ENCODE measurements around the gene NPAS3. TPM values are rescaled to one million over a fixed set of nuclear protein-coding genes. Genes with fewer than 3 reads are reported as not detected.

Gene NPAS3
- total and polyA plus RNA-seq, 2 of the 13 experiments (the other 11 are each of a cell fraction or from before 2014, with no cell fraction given), result not detected

DNA sequence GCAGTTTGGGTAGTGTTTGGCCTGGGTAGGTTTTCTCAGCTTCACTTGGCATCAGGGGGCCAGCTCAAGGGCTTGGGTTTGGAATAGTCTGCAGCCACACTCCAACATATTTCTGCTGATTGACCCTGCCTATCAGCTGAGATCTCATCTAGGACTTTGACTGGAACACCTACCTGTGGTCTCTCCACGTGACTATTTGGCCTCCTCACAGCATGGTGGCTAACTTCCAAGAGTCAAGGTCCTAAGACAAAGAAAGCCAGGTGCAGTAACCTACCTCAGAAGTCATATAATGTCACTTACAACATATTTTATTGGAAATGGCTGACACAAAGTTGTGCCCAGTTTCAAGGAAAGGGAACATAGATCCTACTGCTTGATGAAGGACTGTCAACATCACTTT is 531.2 kb downstream of the NPAS3 start (continued):
- TF ChIP-seq, protein P1, sequence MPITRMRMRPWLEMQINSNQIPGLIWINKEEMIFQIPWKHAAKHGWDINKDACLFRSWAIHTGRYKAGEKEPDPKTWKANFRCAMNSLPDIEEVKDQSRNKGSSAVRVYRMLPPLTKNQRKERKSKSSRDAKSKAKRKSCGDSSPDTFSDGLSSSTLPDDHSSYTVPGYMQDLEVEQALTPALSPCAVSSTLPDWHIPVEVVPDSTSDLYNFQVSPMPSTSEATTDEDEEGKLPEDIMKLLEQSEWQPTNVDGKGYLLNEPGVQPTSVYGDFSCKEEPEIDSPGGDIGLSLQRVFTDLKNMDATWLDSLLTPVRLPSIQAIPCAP (CRISPR knock-in tag; IDR thresholded peaks at IDR 0.05; ENCODE audit: low read depth), result no peak
- TF ChIP-seq ARID2 (CRISPR knock-in tag; IDR thresholded peaks at IDR 0.05; ENCODE audit: borderline replicate concordance), result no peak
- no peak for TF ChIP-seq TARDBP (CRISPR knock-in tag; IDR thresholded peaks at IDR 0.05)
- TF ChIP-seq DMAP1 (CRISPR knock-in tag; IDR thresholded peaks at IDR 0.05), result no peak

DNA sequence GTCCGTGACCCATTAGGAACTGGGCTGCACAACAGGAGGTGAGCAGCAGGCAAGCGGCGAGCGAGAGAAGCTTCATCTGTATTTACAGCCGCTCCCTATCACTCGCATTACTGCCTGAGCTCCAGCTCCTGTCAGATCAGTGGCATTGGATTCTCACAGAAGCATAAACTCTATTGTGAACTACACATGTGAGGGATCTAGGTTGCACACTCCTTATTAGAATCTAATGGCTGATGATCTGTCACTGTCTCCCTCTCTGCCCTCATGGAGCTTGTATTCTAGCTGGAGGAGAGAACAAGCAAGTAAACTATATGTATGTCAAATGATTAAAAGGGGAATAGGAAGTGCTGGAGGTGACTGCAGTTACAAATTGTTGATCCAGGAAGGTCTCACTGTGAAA is 533.1 kb downstream of the NPAS3 start:
- H3K9me3 ChIP-seq (ENCODE audit: low read length), result no peaks in the 10 kb centered on the region
- ChIA-PET POLR2A (no interaction called here), CTCF (ENCODE audit: low intra/inter-chr PET ratio, low total read pairs) (no interaction called here)
- H4K20me1 ChIP-seq (ENCODE audit: insufficient read depth, low read length), result no peaks in the 10 kb centered on the region
- H2AFZ ChIP-seq (ENCODE audit: low read length), result no peak overlapping the region
- FAIRE-seq, result no peak
- no peaks in the 10 kb centered on the region; a peak in 1 of 5 replicates for H3K27me3 ChIP-seq (ENCODE audit: control insufficient read depth in 1 of 2, insufficient read depth in 2 of 2, low read length in 2 of 2)
- 55% methylated on average over 6 of the region's 6 CpGs for WGBS (ENCODE audit: low lambda C conversion rate)
- H3K79me2 ChIP-seq (ENCODE audit: insufficient read depth, low read length), result no peaks in the 10 kb centered on the region
- no peak for ATAC-seq
- H3K4me3 ChIP-seq (replicated peaks in 1 of 3; ENCODE audit: insufficient read depth in 1 of 3, low read depth in 2 of 3, low read length in 3 of 3), result no peak overlapping the region
- intact Hi-C loops (cut with micrococcal nuclease; ENCODE audit: unreplicated experiment) (no loop called here), in situ Hi-C loops (cut with HindIII; ENCODE audit: extremely low pct_ligation_motif_present, low pct_unique_long_range_greater_than_20kb) (no loop called here)
- no peak overlapping the region for H3K9ac ChIP-seq (ENCODE audit: insufficient read depth, low read depth, low read length)
- H3K36me3 ChIP-seq (replicated peaks in 1 of 2; ENCODE audit: control insufficient read depth in 1 of 2, insufficient read depth in 2 of 2, low read length in 2 of 2), result no peaks in the 10 kb centered on the region
- no TSS peak for BruUV-seq (replicated peaks)
- H3K4me2 ChIP-seq (ENCODE audit: low read depth, low read length), result no peak overlapping the region
- no peak overlapping the region for H3K27ac ChIP-seq (ENCODE audit: extremely low read length, insufficient read depth, low read length)
- TF ChIP-seq, protein P2, sequence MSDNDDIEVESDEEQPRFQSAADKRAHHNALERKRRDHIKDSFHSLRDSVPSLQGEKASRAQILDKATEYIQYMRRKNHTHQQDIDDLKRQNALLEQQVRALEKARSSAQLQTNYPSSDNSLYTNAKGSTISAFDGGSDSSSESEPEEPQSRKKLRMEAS (IDR thresholded peaks at IDR 0.05), result no peak
- TF ChIP-seq, protein P3, sequence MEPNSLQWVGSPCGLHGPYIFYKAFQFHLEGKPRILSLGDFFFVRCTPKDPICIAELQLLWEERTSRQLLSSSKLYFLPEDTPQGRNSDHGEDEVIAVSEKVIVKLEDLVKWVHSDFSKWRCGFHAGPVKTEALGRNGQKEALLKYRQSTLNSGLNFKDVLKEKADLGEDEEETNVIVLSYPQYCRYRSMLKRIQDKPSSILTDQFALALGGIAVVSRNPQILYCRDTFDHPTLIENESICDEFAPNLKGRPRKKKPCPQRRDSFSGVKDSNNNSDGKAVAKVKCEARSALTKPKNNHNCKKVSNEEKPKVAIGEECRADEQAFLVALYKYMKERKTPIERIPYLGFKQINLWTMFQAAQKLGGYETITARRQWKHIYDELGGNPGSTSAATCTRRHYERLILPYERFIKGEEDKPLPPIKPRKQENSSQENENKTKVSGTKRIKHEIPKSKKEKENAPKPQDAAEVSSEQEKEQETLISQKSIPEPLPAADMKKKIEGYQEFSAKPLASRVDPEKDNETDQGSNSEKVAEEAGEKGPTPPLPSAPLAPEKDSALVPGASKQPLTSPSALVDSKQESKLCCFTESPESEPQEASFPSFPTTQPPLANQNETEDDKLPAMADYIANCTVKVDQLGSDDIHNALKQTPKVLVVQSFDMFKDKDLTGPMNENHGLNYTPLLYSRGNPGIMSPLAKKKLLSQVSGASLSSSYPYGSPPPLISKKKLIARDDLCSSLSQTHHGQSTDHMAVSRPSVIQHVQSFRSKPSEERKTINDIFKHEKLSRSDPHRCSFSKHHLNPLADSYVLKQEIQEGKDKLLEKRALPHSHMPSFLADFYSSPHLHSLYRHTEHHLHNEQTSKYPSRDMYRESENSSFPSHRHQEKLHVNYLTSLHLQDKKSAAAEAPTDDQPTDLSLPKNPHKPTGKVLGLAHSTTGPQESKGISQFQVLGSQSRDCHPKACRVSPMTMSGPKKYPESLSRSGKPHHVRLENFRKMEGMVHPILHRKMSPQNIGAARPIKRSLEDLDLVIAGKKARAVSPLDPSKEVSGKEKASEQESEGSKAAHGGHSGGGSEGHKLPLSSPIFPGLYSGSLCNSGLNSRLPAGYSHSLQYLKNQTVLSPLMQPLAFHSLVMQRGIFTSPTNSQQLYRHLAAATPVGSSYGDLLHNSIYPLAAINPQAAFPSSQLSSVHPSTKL (CRISPR knock-in tag; IDR thresholded peaks at IDR 0.05), result no peak
- no peak for TF ChIP-seq ARNT (IDR thresholded peaks at IDR 0.05)
- no peak for TF ChIP-seq ZNF564 (CRISPR knock-in tag; IDR thresholded peaks at IDR 0.05)
- no peak for TF ChIP-seq HNRNPK (IDR thresholded peaks at IDR 0.05; ENCODE audit: low read depth, low read length, poor library complexity, severe bottlenecking)
- no peak for TF ChIP-seq ZNF720 (CRISPR knock-in tag; IDR thresholded peaks at IDR 0.05)
- TF ChIP-seq ZFP41 (CRISPR knock-in tag; IDR thresholded peaks at IDR 0.05; ENCODE audit: borderline replicate concordance), result no peak
- TF ChIP-seq CAMTA2 (CRISPR knock-in tag; IDR thresholded peaks at IDR 0.05; ENCODE audit: borderline replicate concordance), result no peak
- TF ChIP-seq, protein P4, sequence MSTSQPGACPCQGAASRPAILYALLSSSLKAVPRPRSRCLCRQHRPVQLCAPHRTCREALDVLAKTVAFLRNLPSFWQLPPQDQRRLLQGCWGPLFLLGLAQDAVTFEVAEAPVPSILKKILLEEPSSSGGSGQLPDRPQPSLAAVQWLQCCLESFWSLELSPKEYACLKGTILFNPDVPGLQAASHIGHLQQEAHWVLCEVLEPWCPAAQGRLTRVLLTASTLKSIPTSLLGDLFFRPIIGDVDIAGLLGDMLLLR (CRISPR knock-in tag; IDR thresholded peaks at IDR 0.05), result no peak
- no peak for TF ChIP-seq PPARG (CRISPR knock-in tag; conservative IDR thresholded peaks at IDR 0.05)
- DNase-seq (ENCODE audit: low spot score), result no peak
- no peaks in the 10 kb centered on the region for H3K4me1 ChIP-seq (ENCODE audit: insufficient read depth, low read length)

Measured in HepG2 (cell line).